Measurements from ENCODE around the gene GJA4.

DNA sequence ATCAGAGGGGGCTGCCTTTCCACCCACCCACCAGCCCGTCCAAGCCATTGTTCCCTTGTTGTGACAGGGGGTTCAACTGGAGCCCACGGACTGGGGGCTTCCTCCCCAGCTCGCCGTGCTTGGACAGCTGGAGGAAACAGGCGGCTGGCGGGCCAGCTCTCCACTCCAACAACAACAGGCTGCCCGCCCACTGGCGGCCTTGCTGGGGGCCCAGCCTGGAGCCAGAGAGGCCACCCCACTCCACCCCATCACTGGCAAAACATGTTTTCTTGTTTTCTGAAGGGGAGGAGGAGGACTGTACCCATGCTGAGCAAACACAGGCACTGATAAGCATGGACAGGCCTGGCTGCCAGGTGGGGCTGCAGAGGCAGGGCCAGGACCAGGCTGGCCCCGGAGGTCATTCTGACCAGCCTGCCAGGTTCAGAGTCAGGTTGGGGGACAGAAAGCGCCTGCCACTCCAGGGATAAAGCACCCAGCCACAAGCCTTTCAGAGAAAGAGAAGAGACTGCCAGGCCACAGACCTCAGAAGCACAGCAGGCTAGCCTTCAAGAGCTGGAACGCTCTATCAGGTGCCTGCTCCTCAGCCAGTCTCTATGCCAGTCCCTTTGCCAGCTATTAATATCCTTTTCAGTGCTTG, 32.8 kb downstream of the GJA4 start:
- TF ChIP-seq, protein P1, sequence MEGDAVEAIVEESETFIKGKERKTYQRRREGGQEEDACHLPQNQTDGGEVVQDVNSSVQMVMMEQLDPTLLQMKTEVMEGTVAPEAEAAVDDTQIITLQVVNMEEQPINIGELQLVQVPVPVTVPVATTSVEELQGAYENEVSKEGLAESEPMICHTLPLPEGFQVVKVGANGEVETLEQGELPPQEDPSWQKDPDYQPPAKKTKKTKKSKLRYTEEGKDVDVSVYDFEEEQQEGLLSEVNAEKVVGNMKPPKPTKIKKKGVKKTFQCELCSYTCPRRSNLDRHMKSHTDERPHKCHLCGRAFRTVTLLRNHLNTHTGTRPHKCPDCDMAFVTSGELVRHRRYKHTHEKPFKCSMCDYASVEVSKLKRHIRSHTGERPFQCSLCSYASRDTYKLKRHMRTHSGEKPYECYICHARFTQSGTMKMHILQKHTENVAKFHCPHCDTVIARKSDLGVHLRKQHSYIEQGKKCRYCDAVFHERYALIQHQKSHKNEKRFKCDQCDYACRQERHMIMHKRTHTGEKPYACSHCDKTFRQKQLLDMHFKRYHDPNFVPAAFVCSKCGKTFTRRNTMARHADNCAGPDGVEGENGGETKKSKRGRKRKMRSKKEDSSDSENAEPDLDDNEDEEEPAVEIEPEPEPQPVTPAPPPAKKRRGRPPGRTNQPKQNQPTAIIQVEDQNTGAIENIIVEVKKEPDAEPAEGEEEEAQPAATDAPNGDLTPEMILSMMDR (conservative IDR thresholded peaks at IDR 0.05; ENCODE audit: low read length) = no peak
- TF ChIP-seq EZH2phosphoT487 (IDR thresholded peaks at IDR 0.05; ENCODE audit: borderline replicate concordance, low read depth, low read length) = no peak
